AG08395 (cell line): ENCODE data around the gene MRPL10.
A peak's percentile ranks its signal among the peaks of the same experiment; 100 is the strongest.

Source experiments
- DNase-seq: peaks from one replicate; pipeline ENCODE4 v3.0.0; 2012; ENCODE audit warnings: mixed read lengths, low spot score

MRPL10 gene

DNA sequence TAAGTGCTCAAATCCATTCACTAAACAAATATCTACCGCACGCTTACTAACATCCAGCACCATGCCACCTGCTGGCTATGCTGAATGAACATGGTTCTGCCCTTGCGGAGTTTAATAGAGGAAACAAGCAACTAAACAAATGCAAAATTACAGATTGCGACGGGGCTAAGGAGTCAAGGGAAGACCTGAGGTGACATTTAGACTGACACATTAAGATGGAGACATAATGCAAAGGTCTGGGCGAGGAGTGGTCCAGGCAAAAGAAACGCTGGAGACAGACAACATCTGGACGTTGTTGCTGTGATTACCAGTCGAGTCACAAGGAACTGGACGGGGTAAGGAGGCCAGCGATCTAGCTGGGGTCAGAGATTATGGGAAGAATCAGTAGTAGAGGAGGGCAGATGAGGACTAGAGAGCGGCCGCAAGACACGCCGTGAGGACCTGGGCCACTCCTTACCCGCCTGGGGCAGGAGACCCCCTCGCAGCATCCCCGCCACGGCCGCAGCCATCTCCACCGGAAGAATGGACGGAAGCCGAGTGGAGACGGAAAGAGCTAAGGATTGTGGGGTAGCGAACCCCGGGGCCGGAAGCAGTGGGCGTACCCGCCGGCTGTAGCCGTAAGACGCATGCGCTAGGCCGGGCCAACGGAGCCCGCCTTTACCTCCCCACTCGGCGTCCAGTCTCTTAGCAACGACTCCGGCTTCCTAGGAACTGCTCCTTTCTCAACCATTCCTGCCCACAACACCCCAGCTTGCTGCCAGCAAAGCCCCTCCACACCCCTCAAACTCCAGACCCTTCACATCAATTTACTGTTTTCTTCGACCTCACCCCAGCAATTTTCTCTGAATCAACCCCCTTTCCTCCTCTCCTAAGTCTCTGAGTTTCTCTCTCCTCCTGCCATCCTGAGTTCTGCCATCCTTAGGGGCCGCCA is at the start of gene MRPL10, which contains the start of gene LRRC46:
MRPL10 (minus strand) TSS at position 539 of the 931 bp plus-strand sequence; CDS start at position 509, 30 bp downstream.
LRRC46 (plus strand) TSS at position 668 of the 931 bp plus-strand sequence. CDS start 320 bp downstream, outside the sequence.
- DNase-seq = peak; percentile 100

DNA sequence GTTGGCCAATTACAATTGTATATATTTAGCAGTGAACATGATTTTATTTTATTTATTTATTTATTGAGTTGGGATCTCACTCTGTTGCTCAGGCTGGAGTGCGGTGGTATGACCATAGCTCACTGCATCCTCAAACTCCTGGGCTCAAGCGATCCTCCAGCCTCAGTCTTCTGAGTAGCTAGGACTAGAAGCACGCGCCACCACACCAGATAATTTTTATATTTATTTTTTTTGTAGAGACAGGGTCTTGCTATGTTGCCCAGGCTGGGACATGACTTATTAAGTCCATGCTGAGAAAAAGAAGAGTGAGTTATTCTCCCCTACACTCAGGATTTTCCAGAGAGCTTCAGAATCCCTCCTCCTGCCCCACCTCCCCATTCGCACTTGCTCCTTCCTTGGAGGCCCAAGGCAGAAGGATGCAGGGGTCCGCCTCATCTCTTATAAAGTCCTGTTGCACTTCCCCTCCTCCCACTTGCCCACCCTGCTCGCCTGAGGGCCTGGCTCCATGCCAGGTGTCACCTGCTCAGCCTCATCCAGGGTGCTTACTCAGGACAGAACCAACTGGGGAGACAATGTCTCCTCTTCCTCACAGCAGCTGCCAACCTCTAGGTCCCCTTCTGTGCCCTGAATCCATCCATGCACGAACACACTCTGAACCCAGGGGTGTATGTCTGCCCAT is 48.6 kb upstream of the MRPL10 start:
- no peak for DNase-seq

DNA sequence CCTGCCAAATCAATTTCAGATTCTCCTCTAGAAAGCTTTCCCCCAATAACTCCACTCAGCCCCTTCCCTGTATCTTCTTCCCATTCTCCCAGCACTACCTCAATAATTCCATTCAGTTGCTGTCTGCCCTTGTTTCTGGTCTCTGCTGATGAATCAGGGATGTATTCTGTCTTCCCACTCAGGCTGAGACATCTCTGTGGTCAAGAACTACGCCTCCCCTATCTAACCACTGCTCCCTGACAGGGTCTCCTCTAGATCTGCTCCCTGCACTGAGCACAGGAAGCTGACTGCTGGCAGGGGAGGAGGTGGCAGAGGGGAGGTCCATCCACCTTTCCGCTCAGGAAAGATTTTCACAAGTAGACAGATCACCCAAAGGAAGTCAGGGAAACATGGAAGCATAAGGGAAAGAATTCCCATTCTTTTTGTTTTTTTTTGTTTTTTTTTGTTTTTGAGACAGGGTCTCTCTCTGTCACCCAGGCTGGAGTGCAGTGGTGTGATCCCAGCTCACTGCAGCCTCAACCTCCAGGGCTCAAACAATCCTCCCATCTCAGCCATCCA is 47.8 kb upstream of the MRPL10 start:
- peak; percentile 57 for DNase-seq

DNA sequence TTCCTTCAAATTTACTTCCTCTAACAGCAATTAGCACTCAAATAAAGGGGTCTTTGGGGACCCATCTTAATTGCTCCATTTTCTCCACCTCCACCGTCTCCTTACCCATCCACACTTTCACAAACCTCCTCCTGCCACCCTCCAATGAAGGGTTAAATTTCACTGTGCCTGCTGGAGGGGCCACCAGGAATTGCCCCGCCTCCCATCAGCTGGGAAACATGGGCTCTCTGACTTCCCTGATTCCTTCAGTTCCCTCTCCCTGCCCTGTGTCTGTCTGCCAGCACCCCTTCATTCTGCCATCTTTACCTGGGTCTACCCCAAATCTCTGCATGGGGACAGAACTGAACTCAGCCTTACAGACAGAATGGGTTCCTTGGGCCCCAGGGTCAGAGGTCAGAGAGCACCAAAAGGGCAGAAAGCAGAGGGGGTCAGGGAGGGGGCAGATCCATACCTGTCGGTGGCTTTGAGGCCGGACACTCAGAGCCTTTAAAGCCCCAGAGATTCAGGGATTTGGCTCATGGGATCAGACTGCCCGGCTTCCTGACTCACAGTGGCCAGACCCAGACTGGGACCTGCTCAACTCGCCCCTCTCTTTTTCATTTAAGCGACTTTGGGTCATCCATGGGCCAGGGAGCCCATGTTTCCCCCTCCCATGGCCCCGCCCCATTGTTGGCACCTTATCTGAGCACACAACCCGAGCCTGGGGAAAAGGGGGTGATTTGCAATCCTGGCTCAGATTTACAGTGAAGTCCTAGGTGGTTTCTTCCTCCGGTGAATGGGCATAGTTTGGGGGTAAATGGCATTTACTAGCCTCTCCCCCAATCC is 47.1 kb upstream of the MRPL10 start:
- DNase-seq = no peak

DNA sequence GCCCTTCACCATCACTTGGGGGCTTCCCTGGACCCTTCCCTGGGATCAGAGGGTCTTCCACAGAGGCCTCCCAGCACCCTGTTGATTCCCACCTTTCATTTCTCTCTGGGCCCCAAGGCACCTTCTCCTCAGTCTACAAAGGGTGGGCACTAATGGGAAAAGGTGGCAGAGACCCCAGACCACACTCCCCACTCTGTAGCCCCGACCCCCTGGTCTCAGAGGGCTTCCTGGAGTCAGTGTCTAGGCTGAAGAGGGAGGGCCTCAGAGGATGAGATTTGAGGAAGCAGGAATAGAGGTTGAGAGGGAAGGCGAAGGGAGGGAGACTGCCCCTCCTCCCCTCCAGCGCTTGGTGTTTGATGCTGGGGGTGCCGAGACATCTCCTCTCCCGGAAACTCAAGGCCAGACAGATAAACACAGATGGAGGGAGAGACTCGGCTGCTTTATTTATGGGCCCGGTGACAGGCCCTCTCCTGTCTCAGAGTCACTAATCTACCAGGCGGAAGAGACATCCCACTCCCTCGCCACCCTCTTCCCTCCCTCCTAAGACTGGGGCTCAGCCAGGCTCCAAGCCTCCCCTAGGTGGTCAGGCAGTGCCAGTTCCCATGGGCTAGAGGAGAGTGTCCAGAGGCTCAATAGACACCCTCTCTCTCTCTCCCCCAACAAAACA is 46.2 kb upstream of the MRPL10 start:
- no peak for DNase-seq

DNA sequence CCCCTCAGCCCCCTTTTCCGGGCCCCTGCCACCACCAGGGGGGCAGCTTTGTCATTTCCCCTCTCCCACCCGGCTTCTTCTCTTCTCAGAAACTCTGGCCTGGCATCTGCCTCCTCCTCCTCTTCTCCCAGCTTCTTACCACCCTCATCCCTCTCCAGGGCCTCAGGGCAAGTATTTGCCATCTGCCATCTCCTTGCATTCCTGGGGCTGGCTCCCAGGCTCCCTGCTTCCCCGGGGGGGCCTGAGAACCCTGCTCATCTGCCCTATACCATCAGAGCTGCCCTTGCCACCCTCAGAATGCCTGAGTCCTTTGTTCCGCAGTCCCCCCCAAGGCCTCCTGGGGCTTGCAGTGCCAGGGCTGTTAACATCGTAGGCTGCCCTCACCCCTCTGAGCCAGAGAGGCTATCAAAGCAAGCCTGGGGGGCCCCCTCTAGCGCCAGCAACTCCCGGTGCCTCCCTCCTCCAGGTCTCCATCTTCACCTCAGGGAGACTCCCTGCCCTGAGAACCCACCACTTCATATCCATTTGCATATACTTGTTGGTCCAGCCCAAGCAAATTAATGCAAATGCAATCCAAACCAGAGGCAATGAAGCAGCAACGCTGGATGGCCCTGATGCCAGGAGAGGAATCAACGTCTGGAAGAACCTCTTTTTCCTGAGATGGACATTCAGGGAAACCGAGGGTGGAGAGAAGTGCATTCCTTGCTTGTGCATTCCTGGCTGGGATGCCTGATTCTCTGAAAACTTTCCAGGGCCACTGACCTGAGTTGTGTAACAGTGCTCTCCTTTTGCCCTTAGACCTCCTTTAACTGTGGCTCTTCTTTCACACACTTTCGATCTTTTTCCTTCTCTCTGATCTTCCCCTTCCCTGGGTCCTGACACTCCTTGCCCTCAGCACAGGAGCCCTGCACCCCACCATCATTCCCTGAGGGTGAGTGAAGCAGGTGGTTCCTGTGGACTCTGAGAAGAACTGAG is 44.0 kb upstream of the MRPL10 start:
- no peak for DNase-seq

DNA sequence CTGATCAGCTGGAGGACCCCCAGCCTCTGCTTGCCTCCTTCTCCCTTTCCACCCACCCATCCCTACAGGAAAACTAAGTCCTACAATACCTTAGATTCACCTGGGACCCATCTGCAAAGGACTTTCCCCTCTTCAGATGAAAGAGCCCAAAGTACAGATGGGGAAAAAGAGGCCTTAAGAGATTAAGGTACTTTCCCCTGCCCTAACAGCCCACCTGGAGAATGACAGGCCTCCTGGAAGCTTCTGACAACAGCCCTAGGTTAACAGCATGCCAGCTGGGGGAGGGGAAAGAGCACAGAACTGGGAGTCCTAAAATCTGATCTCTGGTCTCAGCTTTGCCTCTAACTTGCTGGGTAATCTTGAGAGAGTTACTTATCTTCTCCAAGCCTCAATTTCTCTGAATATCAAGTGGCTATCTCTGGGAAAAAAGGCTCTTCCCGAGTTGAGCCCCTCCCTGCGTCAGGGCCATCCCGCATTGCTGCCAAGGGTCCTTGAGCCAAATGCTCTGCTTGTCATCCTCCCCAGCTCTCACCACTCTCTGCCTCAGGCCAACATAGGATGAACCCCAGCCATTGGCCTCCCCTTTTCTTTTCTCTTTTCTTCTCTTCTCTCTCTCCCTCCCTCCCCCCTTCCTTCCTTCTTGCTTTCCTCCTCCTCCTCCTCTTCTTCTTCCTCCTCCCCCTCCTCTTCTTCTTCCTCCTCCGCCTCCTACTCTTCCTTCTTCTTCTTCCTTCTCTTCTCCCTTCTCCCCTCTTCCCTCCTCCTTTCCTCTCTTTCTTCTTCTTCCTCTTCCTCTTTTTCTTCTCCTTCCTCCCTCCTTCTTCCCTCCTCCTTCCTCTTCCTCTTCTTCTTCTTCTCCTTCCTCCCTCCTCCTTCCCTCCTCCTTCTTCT is 42.1 kb upstream of the MRPL10 start:
- DNase-seq = no peak

DNA sequence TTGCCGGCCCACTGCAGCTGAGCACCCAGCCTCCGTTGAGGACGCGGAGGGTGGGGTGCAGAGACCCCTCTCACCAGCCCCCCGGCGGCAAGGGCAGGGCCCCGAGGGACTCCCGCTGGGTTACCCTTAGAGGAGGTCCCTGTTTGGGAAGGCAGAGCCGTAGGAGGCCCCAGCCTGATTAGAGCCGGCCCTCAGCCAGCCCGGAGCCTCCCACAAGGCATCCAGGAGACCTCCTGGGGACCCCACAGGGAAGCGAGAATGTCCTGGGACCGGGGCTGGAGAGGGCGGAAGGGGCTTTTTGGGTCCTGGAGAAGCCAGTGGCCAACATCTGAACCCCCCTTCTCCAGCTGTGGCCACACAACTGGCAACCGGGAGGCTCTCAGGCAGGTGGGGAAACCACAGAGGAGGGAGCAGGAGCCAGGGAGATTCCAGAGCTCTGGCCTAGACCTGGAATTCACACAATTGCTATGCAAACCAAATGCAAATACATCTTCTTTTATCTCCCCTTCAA is 41.4 kb upstream of the MRPL10 start:
- no peak for DNase-seq

DNA sequence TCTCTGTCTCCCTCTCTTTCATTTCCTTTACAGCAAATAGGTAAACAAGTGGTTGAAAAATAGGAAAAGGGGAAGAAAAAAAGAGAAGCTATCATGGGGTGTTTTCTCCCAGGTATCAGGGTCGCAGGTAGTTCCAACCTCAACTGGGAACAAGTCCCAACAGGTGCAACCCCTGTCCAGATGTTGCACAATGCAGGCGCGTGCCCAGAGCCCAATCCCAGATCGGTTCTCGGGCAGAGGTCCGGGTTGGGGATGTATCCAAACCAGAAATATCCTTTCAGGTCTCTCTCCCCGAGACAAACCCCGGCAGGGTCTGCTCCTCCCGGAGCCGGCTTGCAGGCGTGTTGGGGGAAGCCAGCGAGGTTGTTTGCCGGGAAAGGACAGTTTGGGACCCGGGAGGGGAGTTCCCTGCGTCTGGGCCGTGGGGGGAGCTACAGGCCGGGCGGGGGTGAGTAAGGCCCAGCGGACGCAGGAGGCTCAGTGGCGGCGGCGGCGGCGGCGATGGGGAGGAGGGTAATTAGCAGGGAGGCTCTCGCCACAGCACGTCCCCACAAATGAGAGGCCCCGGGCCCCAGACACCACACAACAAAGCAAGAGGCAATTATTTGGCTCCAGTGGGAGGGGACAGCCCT is 40.8 kb upstream of the MRPL10 start:
- DNase-seq = no peak

DNA sequence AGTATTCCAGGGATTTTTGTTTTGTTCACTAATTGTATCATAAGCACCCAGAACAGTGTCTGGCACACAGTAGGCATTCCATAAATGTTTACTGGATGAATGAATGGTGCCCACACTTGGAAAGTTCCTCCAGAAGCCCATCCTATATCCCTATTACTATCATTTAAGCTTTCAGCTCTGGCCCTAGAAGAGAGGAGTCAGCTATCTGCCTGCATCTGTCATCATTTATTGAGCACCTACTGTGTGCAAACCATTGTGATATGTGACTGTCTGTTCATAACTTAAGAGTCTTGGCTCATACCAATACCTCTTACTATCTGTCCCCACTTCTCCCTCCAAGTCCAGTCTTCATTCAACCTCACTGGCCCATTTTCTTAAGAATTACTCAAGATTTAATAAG is 39.7 kb upstream of the MRPL10 start:
- no peak for DNase-seq

DNA sequence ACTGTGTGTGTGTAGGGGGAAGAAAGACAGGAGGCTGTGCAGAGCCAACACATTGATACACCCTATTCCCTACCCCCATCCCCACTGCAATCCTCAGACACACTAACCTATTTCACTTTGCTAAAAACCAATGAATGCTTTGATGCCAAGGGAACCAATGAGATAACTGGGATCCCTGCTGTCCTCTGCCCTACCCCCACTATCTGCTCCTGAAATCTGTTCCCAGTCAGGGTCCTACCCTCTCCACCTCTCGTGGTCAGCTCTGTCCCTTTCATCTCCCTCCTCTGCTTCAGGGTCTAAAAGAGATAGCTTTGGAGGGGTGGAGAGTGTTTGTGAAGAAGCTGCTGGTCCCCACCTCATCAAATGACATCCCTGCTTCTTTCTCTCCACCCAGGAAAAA is 38.7 kb upstream of the MRPL10 start:
- DNase-seq = no peak

DNA sequence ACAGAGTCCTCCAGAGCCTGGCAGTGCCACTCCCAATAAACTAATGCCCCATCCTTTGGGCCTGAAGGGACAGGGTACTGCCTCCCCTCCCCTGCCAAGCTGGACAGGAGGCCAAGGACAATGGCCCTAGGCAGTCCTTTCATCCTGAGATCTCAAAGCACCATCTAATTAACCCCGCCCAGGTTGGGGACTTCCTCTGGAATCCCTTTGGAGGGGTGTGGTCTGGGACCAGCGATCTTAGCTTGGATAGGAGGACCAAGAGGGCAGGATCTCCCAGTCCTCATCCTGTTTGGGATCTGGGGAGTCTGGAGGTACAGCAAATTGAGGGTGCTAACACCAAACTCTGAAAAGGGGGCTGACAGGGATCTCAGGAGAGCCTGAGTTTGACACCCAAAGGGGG is 37.8 kb upstream of the MRPL10 start:
- DNase-seq = no peak

DNA sequence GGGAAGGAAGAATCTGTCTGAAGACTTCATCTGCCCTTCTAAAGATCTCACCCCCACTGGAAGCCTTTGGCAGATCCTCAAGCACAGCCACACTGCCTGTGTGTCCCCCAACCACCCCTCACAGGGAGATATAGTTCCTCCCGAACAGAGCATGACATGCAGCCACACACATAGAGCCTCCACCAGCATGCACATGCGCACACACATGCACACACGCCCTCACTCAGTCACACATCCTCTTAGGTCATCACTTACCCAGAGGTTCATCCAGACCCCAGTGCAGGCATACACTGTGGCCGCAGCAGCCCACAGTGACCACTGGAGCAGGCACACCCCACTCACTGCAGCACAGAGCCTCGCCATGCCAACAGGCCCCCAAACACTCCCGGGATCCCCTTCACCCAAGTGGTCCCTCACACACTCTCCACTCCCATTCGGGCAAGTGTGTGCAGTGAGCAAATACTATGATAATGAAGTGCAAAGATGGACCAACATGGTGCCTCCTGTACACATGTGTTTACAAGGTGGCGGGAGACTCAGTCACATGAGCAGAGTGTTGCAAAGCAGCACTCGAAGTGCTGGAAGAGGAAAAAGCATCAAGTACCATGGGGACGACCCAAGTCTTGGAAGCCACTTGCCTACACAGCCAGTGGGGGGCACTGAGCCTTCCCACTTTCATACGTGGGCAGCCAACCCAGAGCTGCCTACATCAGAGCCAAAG is 36.6 kb upstream of the MRPL10 start:
- no peak for DNase-seq

DNA sequence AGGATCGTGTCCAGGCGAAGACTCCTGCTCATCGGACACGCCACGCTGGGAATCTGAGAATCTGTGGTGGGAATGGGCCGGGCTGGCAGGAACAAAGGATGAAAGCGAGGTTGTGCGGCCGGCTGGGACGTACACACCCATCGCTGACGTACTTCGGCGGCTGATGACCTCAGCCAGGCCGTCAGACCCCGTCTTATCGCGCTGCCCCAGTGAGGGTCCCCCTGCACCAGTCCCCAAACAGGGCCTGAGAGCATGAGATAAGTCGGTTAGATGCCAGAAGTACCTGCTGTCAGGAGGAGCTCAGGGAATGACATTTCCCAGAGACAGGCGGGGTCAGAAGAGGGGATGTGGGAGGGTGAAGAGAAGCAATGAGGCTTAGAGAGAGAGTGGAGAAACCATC is 35.6 kb upstream of the MRPL10 start:
- no peak for DNase-seq

DNA sequence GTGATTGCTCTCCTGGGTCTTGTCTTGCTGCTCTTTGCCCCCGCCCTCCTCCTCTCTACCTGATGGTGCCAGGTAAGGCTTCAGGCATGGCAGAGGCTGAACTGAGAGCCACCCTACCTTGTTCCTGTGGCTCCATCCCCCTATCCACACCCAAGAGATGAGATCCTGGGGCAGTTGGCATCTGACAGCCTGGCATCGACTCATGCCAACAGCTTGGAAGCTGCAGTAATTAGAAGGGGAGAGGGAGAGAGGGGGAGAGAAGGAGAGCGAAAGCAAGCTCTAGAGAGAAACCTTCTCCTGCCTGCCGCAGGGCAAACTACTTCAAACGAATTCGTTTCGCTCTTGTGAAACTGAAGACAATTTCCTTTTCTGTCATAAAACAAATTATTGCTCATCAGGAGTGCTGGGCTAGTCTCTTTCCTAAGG is 33.5 kb upstream of the MRPL10 start:
- DNase-seq = peak; percentile 27

DNA sequence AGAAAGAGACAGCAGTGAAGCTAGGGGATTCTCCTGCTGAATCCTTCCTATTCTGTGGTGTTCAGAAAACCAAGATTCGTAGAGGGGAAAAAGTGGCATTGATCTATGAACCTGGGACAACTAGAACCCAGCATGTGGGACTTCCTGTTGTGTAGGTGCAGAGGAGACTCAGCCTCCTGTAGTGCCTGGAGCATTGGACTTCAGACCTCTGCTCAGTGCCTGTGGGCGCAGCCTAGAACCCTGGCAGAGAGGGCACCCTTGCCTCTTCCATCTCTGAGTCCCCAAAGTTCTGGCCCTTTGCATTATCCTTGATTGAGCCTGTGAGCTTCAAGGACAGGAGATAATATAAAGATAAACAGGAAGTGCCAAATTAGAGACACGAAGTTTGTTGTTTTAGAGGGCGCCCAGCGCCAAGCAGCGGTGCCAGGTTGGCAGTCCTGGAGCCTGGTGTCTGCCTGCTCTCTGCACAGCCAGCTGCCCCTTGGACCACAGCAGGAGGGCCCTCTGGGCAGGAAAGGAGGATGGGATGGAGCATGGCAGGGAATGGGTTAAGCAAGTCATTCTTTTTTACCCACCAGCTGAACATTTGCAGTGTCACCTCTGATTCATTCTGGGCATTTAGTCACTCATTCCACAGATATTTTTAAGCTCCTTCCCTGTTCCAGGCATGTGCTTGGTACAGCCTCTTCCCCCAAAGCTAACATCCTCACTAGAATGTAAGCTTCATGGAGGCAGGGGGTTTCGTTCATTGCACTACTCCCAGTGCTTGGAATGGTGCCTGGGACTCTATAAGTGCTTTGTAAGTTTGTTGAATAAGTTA is 31.5 kb upstream of the MRPL10 start:
- peak; percentile 91 for DNase-seq

DNA sequence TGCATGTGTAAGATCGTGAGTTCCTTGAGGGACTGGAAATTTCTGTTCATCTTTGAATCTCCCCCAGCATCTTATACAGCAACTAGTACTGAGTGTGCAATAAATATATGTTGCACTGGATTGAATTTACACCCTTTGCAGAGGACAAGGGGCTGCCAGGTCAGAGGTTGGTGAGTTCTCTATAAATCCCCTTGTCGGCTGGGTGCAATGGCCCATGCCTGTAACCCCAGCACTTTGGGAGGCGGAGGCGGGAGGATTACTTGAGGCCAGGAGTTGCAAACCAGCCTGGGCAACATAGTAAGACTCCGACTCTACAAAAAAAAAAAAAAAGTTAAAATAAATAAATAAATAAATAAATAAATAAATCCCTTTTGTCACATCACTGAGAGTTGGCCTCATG is 29.0 kb upstream of the MRPL10 start:
- DNase-seq = no peak
